HG03064 (cell line): ENCODE data around the gene SMC3.
"Not testable (repeated sequence)": the region's sequence is repeated elsewhere in the genome, so short reads cannot be mapped to it uniquely, and the experiment has no call there.

ENCODE experiments used
- ATAC-seq: cut with Tn5 transposase; IDR thresholded peaks from one replicate; pipeline ENCODE4 v1.9.1; 2021; ENCODE audit warnings: low read depth; ENCODE audit not compliant: unreplicated experiment

The SMC3 gene

GRCh38 chr10:110567201-110568054 is at the start of gene SMC3:
Gene SMC3 (plus strand): TSS chr10:110567695. CDS start chr10:110567817, 122 bp downstream.
- peak; percentile 90 for ATAC-seq

GRCh38 chr10:110522365-110522988 is 45.0 kb upstream of the SMC3 start:
- ATAC-seq: no peak

DNA sequence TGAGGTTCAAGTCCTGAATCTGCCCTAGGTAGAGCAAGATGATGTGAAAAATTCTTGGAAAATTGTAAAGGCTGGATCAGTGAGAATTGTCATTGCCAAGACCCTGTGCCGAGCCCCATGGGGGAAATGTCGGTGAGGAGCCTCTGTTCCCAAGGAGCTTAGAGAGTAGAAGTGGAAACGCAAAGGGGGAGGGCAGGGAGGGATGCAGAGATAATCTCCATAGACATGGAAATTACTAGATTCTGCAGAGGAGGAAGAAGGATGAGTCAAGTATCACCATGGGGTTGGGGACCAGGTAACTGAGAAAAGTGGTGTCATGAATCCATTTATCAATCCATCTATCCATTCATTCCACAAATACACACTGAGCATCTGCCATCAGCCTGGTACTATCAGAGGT is 43.8 kb upstream of the SMC3 start:
- ATAC-seq: no peak

- ATAC-seq: no peak
Measured at GRCh38 chr10:110524179-110524858, 43.2 kb upstream of the SMC3 start.

- ATAC-seq: no peak
Measured at GRCh38 chr10:110524859-110525232, 42.6 kb upstream of the SMC3 start.

DNA sequence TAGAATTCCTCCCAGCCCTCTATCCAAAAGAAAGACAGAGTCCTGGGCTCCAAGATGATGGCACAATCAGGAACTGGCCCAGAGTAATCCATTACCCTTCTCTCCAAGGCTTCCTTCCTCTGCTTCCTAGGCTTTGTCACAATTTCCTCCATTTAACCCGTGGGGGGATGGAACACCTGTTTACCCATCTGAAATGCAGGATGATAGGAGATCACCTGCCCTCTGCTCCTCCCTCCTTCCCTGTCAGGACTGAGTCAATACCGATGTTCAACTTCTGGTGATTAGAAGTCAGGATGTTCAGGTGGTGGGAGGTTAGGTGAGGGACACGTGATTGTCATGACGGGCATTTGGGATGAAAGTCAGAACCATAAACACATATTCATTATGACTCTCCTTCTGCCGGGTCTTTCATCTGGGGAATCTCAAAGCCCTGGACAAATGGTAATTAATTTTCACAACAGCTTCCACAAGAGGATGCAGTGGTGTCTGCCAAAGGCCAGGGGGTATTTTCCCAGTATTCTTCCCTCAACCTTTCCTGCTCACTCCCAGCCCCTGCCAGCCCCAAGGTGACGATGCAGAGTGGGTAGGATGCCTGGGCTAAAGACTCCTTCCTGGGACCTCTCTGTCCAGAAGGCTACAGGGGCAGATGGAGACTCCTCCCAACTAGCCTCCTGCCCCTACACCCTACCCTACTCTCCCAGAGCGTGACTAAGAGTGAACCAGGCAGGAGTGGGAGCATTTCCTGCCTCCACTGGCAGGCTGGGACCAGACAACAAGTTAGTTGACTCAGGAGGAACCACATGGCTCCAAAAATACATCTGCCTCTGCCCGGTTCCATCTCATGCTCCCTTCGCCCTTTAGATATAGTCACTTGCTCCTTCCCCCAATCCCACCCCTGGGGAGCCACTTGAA is 41.9 kb upstream of the SMC3 start:
- no peak for ATAC-seq

DNA sequence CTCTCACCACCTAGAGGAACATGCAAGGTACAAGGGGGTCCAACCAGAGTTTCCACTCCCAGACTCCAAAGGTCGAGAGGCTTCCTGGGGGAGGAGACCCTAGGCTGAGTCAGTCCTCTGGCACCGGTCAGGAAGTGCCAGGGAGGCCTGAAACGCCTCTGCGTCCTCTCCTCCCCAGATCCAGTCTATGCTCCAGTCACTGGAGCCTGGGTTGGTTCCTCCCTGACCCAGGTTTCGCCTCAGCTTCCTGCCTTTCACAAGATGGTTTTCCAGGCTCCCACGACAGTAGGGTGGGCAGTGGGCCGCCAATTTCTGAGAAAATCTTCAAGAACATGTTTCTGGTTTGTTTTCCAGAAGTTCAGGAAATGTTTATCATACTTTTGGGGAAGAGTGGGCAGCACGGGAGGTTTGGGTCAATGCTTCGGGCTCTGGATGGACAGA is 39.7 kb upstream of the SMC3 start:
- ATAC-seq: no peak

DNA sequence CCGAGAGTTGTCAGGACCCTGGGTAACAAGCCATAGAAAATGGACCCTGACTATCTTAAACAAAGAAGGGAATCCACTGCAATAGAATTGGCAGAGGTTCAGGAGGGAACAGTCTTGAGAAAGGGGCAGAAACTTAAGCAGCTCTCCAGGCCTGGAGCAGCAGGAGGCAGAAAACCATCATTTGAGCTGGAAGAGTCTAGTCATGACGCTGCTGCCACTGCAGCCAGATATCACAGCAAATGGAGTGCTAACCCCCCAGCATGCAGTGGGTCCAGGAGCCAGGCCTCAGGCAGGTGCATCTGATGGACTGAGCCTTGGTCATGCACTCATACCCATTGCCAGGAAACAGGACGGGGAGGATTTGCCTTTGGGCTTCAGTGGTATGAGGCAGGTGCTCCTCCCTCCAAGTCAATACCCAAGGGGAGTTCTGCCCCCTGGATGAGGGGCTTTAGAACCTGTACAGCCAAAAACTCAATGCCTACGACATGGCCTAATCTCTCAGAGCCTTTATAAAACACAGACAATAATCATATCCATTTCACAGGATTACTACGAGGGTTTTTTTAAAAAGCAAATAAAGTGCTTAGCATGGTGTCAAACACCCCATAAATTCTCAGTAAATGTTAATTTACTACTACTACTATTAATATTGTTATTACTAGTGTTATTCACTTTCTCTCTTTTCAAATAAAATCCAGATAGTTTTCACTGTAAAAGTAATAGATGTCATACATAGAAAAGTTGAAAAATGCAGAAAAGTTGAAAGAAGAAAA is 39.1 kb upstream of the SMC3 start:
- ATAC-seq: peak; percentile 6

GRCh38 chr10:110528997-110529524 is 38.4 kb upstream of the SMC3 start:
- peak; percentile 63 for ATAC-seq

DNA sequence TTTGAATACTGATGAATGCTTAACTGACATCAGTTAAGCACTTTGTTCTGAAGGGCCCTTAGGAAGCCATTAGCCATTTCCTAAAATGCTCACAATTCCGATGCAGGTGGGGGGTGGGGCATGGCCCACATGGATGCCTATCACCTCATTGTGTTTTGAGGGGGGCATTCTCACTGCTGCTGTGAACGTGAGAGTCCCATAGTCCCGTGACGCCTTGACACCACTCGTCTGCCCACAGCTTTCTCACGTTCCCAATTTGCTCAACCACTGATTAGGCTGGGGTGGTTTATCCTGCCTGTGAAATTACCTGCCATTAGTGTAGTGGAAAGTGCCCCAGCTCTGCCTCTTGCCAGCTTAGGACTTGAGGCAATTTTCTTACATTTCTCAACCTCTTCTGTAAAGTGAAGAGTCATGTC is 37.9 kb upstream of the SMC3 start:
- ATAC-seq: no peak

GRCh38 chr10:110530131-110530831 is 37.2 kb upstream of the SMC3 start:
- ATAC-seq: no peak

- ATAC-seq: no peak
Measured at GRCh38 chr10:110531687-110532086, 35.8 kb upstream of the SMC3 start.

DNA sequence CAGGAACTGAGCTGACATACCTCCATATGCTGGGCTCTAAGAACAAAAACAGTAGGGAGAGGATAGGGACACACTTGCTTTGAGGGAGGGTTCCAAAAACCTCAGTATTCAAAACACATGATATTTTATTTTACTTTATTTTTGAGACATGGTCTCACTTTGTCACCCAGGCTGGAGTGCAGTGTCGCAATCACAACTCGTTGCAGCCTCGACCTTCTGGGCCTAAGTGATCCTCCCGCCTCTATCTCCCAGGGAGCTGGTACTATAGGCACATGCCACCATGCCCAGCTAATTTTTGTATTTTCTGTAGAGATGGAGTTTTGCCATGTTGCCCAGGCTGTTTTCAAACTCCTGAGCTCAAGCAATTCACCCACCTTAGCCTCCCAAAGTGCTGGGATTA is 34.9 kb upstream of the SMC3 start:
- ATAC-seq: not testable (repeated sequence)

GRCh38 chr10:110533149-110533548 is 34.3 kb upstream of the SMC3 start:
- ATAC-seq: no peak

- ATAC-seq: no peak
Measured at GRCh38 chr10:110534571-110534970, 32.9 kb upstream of the SMC3 start.

- ATAC-seq: peak; percentile 75
Measured at GRCh38 chr10:110535958-110536891, 31.3 kb upstream of the SMC3 start.

GRCh38 chr10:110539091-110539490 is 28.4 kb upstream of the SMC3 start:
- ATAC-seq: no peak

GRCh38 chr10:110540031-110540430 is 27.5 kb upstream of the SMC3 start:
- ATAC-seq: no peak
